ENCODE measurements around the gene GPRASP2.
"Not testable (repeated sequence)": the region's sequence is repeated elsewhere in the genome, so short reads cannot be mapped to it uniquely, and the experiment has no call there.

Gene GPRASP2

DNA sequence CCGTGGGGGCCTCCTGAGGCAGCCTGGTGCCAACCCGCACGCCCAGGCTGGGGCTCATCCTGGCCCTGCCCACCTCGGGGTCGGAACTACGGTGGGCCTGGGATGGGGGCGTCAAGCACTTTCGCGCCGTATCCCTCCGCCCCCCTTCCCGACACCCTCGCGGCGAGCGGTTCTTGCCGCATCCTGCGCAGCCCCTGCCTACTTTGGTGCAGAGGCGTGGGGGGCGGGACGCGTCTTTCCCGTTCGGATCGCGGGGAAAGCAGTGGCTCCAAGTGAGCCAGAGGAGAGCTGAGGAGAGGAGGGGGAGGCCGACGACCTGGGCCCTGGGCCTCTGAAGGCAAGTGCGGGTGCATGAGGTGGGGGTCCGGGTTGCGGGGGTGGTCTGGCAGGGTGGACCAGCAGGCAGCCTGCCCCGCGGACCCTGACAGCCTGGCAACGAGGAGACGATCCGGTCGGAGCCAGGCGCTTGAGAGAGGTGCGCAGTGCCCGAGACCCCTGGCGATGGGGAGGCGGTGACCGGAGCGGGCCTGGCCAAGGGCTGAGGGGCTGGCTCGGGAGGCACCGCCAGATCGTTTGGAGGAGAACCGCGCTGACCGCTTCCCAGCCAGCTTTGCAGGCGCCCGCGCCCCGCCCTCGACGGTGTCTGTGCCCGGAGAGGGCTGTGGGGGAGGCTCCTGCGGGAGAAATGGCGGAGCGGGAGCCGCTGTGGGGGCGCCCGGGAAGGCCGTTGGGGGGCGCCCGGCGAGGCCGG, at the start of gene GPRASP2:
GPRASP2 (plus strand) TSS at position 233 of the 751 bp plus-strand sequence. CDS start 2,422 bp downstream, outside the sequence.
- no peak for DNase-seq (ENCODE audit: low read depth)

DNA sequence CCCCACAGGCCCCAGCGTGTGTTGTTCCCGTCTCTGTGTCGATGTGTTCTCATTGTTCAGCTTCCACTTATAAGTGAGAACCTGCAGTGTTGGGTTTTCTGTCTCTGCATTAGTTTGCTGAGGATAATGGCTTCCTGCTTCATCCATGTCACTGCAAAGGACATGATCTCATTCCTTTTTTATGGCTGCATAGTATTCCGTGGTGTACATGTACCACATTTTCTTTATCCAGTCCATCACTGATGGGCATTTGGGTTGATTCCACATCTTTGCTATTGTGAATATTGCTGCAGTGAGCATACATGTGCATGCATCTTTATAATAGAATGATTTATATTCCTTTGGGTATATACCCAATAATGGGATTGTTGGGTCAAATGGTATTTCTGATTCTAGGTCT, 48.4 kb upstream of the GPRASP2 start:
- DNase-seq (ENCODE audit: low read depth): not testable (repeated sequence)

DNA sequence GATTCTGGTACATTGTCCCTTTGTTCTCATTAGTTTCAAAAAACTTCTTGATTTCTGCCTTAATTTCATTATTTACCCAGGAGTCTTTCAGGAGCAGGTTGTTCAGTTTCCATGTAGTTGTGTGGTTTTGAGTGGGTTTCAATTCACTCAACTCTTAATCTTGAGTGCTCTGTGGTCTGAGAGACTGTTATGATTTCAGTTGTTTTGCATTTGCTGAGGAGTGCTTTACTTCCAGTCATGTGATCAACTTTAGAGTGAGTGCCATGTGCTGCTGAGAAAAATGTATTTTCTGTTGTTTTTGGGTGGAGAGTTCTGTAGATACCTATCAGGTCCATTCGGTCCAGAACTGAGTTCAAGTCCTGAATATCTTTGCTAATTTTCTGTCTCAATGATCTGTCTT, 45.2 kb upstream of the GPRASP2 start:
- DNase-seq (ENCODE audit: low read depth): not testable (repeated sequence)

DNA sequence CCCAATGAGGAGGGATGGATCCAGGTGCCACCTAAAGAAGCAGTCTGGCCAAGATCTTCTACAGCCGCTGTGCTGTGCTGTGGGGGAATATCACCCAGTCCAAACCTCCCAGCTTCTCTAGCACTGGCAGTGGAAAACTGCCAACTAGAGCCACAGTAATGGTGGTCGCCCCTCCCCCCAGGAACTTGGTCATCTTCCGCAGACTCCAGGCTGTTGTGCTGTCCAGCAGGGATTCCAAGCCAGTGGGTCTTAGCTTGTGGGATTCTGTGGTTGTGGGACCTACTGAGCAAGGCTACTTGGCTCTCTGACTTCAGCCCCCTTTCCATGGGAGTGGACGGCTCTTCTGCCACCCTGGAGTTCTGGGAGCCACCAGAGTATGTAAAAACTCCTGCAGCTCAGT, 42.7 kb upstream of the GPRASP2 start:
- DNase-seq (ENCODE audit: low read depth): no peak

- DNase-seq (ENCODE audit: low read depth): no peak
Observed at GRCh38 chrX:102672856-102673255, 39.4 kb upstream of the GPRASP2 start.

DNA sequence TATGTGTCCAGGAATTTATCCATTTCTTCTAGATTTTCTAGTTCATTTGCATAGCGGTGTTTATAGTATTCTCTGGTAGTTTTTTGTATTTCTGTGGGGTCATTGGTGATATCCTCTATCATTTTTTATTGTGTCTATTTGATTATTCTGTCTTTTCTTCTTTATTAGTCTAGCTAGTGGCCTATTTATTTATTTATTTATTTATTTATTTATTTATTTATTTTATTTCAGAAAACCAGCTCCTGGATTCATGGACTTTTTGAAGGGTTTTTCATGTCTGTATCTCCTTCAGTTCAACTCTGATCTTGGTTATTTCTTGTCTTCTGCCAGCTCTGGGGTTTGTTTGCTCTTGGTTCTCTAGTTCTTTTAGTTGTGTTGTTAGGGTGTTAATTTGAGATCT, 34.8 kb upstream of the GPRASP2 start:
- not testable (repeated sequence) for DNase-seq (ENCODE audit: low read depth)

- DNase-seq (ENCODE audit: low read depth): no peak
Observed at GRCh38 chrX:102684772-102685520, 27.3 kb upstream of the GPRASP2 start.

DNA sequence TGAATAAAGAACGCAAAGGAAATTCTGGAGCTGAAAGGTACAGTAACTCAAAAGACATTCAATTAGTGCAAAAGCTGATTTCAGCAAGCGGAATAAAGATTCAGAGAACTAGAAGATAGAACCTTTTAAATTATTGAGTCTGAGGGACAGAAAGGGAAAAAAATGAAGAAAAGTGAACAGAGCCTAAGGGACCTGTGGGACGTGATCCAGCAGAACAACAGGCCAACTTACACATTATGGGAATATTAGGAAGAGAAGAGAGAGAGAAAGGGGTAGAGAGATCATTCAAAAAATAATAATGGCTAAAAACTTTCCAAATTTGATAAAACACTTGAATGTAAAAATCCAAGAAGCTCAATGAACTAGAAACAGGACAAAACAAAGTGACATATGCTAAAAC, 17.5 kb upstream of the GPRASP2 start:
- no peak for DNase-seq (ENCODE audit: low read depth)

DNA sequence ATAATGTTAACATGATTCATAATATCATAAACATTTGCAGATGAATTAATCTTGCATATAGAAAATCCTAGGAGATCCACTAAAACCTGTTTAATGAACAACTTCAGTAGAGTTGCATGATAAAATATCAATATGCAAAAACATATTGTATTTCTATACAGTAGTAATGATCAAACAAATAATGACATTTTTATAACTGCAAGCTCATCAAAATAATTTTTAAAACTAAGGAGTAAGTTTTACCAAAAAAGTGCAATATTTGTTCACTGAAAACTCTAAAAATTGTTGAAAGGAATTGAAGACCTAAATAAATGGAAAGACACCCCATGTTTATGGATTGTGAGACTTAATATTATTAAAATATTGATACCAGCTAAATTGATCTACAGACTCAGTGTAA, 15.9 kb upstream of the GPRASP2 start:
- DNase-seq (ENCODE audit: low read depth): no peak

DNA sequence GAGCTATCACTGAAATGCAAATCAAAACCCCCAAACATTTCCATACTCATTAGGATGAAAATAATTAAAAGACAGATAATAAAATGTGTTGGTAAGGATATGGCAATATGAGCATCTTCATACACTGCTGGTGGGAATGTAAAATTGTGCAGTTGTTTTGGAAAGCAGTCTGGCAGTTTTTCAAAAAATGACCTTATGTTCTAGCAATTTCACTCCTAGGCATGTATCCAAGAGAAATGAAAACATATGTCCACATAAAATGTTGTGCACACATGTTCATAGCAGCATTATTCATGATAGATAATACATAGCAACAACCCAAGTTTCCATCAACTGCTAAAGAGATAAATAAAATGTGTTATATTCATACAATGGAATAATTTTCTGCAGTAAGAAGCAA, 14.8 kb upstream of the GPRASP2 start:
- no peak for DNase-seq (ENCODE audit: low read depth)

DNA sequence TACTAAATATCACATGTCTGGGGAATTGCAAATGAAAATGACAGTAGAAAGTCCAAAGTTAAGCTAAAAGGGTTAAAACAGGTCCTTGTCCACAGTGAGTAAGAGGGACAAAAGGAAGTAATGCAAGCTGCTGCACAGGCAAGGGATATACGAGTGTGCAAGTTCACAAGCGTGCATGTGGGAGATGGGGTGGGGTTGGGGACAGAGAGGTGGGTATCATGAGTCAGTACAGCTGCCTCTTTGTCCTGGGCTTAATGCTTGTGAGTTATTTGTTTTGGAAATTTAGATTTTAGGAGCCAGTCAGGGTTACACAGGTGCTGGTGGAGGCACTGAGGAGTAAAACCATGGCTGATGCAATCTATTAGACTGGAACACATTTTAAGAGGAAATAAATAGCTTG, 3.3 kb upstream of the GPRASP2 start:
- no peak for DNase-seq (ENCODE audit: low read depth)

DNA sequence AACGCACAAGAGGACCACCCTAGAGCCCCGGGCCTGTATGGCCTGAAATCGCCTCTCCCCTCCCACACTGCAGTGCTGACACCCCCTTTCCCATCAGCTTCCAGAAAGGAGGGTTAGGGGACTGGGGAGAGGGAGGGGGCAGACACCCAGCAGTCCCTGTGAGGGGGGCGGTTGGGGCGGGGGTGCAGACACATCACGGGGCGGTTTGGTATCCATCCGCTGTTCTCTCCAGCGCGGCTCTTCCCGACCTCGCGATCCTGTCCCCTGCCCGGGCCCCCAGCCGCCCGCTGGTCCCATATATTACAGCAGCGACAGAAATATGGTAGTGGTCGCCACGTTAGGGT, 404 bp upstream of the GPRASP2 start:
- no peak for DNase-seq (ENCODE audit: low read depth)

DNA sequence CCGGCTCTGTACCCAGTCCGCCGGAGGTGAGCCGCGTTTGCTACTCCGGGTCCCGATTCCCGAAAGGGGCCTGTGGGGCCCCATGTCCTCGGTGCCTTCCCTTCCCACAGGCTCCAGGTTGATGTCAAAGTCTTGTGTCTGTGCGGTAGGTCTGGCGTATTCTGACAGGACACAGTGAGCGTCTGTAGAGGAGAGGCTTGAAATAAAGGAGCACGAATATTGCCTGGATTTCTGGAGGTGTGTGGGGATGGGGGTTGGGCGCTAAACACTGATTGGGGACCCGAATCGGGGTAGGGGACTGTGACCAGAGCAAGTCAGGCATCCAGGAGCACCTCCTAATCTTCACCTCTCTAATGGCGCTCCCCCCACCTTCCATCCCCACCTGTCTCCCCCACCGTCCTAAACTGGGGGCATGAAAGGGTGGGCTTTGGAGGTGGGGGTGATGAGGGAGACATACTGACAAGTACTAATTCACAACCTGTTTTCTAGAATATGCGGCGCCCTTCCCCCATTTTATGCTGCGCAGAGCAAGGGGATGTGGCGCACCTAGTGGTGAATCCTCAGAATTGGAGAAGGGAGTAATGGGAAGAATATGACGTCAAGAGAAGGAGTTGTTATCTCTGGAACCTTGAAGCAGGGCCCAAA, 855 bp downstream of the GPRASP2 start:
- no peak for DNase-seq (ENCODE audit: low read depth)

DNA sequence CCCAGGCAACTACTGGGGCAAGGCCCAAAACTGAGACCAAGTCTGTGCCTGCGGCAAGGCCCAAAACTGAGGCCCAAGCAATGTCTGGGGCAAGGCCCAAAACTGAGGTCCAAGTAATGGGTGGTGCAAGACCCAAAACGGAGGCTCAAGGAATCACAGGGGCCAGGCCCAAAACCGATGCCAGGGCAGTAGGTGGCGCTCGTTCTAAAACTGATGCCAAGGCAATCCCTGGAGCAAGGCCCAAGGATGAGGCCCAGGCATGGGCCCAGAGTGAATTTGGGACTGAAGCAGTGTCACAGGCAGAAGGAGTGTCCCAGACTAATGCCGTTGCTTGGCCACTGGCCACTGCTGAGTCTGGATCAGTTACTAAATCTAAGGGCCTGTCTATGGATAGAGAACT, 2.7 kb downstream of the GPRASP2 start:
- no peak for DNase-seq (ENCODE audit: low read depth)

DNA sequence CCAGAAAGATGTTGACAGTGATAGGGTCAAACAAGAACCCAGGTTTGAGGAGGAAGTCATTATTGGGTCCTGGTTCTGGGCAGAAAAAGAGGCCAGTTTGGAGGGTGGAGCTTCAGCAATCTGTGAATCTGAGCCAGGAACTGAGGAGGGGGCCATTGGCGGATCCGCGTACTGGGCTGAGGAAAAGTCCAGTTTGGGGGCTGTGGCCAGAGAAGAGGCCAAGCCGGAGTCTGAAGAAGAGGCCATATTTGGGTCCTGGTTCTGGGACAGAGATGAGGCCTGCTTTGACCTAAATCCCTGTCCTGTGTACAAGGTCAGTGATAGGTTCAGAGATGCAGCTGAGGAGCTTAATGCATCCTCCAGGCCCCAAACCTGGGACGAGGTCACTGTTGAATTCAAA, 3.7 kb downstream of the GPRASP2 start:
- DNase-seq (ENCODE audit: low read depth): no peak

DNA sequence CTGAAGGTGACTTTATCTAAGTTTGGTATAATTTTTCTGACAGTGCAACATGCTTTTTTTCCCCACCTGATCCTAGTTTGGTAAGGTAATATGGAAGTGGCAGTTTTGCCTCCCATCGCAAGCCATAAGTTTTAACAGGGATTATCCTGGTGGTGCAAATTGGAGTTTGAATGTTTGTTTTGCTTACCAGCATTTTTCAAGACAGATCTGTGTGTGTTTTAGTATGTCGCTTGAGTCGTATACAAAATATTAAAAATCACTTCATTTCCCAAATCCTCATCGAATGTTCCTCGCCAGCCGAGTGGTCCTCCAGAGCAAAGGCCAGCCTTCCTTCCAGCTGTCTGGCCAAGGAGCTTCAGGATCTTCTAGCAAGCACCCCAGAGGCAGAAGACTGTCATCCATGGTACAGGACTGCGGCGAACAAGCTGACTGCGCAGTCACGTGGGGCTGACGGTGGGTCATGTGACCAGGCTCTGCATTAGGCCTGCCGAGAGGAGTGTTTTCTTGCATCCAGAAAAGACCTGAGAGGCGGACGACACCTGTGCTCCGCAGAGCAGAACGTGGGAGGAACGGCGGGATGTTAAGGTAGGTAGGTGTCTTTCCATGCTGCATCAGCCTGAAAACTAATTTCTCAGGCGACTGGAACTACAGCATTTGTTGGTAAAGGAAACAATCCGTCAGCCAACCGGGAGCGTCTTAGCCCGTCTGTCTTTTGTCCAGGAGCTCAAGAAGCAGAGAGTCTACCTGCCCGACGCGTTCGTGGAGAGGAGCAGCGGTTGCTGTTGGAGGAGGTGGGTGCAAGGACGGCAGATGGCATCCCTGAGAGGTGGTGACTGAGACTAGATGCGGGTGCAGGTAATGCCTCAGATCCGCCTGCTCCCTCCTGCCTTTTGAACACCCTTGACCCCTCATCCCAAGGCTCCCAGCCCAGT, 8.3 kb downstream of the GPRASP2 start, which contains the start of gene GPRASP3:
GPRASP3 (plus strand) TSS at position 507 of the 932 bp plus-strand sequence. CDS start 28,253 bp downstream, outside the sequence.
- peak; percentile 36 for DNase-seq (ENCODE audit: low read depth)

DNA sequence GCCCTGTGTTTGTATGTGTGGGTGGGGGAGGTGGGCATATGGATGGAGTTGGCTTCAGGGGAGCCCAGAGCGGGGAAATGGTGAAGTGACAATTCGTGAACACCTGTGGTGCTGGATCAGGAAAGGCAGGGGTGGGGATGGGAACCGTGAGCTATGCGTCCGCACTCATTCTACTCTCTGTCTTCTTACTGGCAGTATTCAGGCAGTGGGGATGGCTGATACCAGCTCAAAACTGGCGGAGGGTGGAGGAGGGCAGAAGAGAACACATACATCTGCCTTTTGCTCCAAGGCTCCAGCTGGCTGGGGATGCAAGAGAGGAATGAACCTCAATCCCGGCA, 8.9 kb downstream of the GPRASP2 start:
- DNase-seq (ENCODE audit: low read depth): not testable (repeated sequence)

GRCh38 chrX:102723456-102723855, 11.2 kb downstream of the GPRASP2 start:
- no peak for DNase-seq (ENCODE audit: low read depth)

GRCh38 chrX:102727761-102728160, 15.5 kb downstream of the GPRASP2 start:
- DNase-seq (ENCODE audit: low read depth): no peak

DNA sequence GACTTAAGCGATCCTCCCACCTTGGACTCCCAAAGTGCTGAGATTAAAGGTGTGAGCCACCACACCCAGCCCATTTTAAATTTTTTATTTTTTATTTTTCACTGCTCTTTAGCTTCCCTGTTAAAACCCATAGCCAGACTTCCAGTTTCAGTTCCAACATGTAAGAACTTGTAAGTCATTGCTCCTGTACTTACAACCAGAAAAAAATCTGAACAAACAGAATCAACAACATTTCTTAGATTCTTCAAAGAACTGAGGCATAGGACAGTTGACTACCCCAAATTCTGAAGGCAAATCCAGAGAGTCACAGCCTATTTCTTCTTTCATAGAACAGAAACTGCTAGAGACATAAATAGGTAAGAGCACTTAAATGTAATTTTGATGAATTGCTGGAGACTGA, 16.4 kb downstream of the GPRASP2 start:
- DNase-seq (ENCODE audit: low read depth): no peak

- no peak for DNase-seq (ENCODE audit: low read depth)
Observed at GRCh38 chrX:102739657-102740056, 27.4 kb downstream of the GPRASP2 start.

DNA sequence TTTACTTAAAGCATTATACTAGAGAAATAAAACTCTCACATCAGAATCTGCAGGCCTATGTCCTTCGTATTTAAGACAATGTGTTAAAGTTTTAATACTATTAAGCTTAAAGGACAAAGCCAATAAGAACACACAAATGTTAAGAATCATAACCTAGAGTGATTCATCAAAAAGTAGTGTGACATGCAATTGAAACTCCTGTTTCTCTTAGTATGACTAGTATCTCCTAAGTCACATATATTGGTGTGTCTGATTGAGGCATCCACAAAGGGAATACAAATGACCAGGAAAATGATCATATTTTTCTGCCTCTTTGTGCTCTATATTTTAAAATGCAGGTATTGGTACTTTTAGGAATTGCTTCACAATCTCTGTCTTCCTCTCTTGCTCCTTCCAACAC, 32.1 kb downstream of the GPRASP2 start:
- DNase-seq (ENCODE audit: low read depth): no peak

Data from stimulated activated CD8-positive, alpha-beta memory T cell treated with anti-CD3 and anti-CD28 coated beads, Interleukin-12 subunit alpha, Interleukin-12 subunit beta, amount 100 ng/mL, for 4 hours (primary cell).